Neuronal stem cell (in vitro differentiated cells): ENCODE data around the gene PARD6B.

Experiments used
- DNase-seq: peaks from one replicate; pipeline ENCODE4 v3.0.0-alpha.2; 2013; ENCODE audit warnings: low spot score
- H2AFZ ChIP-seq: one replicate; pipeline ENCODE4 v1.6.1; 2013; ENCODE audit warnings: mild to moderate bottlenecking, low read length, inconsistent platforms
- H2AK5ac ChIP-seq: 2 replicates; pipeline ENCODE4 v1.6.1; 2013; ENCODE audit warnings: low read depth, mild to moderate bottlenecking, inconsistent platforms, low read length, moderate library complexity, mixed read lengths
- H2BK120ac ChIP-seq: 2 replicates; pipeline ENCODE4 v1.6.1; 2013; ENCODE audit warnings: low read depth, mild to moderate bottlenecking, inconsistent platforms, low read length, moderate library complexity, mixed read lengths
- H2BK12ac ChIP-seq: one replicate; pipeline ENCODE4 v1.6.1; 2013; ENCODE audit warnings: low read length, inconsistent platforms
- H2BK15ac ChIP-seq: 2 replicates; pipeline ENCODE4 v1.6.1; 2013; ENCODE audit warnings: mild to moderate bottlenecking, low read length, inconsistent platforms, mixed read lengths
- H2BK5ac ChIP-seq: one replicate; pipeline ENCODE4 v1.6.1; 2013; ENCODE audit warnings: inconsistent platforms, mild to moderate bottlenecking, low read length, moderate library complexity
- H3K14ac ChIP-seq: one replicate; pipeline ENCODE4 v1.6.1; 2013; ENCODE audit warnings: low read length, inconsistent platforms
- H3K18ac ChIP-seq: 2 replicates; pipeline ENCODE4 v1.6.1; 2013; ENCODE audit warnings: low read length, inconsistent platforms
- H3K23ac ChIP-seq: 2 replicates; pipeline ENCODE4 v1.6.1; 2013; ENCODE audit warnings: low read depth, mild to moderate bottlenecking, mixed read lengths, low read length, inconsistent platforms; ENCODE audit not compliant: poor library complexity
- H3K27ac ChIP-seq: replicated peaks from 3 replicates; pipeline ENCODE4 v1.5.1; 2013; ENCODE audit warnings: low read length, inconsistent platforms
- H3K27me3 ChIP-seq, 3 experiments: 2 replicates each; pipeline ENCODE4 v1.6.1; 2013; ENCODE audit warnings: low read length in 3 of 3, mild to moderate bottlenecking in 2 of 3, inconsistent platforms in 1 of 3, low read depth in 1 of 3, mixed read lengths in 1 of 3, moderate library complexity in 1 of 3; ENCODE audit not compliant: control insufficient read depth in 3 of 3, insufficient read depth in 3 of 3
- H3K36me3 ChIP-seq, 2 donors: replicated peaks in 1 of 2; 2 replicates each; pipeline ENCODE4 v1.6.1; 2013; ENCODE audit warnings: low read length in 2 of 2; ENCODE audit not compliant: control insufficient read depth in 2 of 2, insufficient read depth in 2 of 2
- H3K4ac ChIP-seq: 2 replicates; pipeline ENCODE4 v1.6.1; 2013; ENCODE audit warnings: inconsistent platforms, mild to moderate bottlenecking, low read length, moderate library complexity
- H3K4me1 ChIP-seq, 2 donors: 1 replicate in 1 of 2; 2 replicates in 1 of 2; pipeline ENCODE4 v1.6.1; 2013; ENCODE audit warnings: low read length in 2 of 2, low read depth in 1 of 2; ENCODE audit not compliant: control insufficient read depth in 2 of 2, insufficient read depth in 1 of 2
- H3K4me2 ChIP-seq: one replicate; pipeline ENCODE4 v1.6.1; 2013; ENCODE audit warnings: mild to moderate bottlenecking, low read length, inconsistent platforms; ENCODE audit not compliant: insufficient read depth, poor library complexity, severe bottlenecking
- H3K4me3 ChIP-seq, 2 donors: 2 replicates each; pipeline ENCODE4 v1.5.1; 2013; ENCODE audit warnings: low read length in 2 of 2, mild to moderate bottlenecking in 2 of 2, inconsistent platforms in 1 of 2, moderate library complexity in 1 of 2
- H3K79me1 ChIP-seq: one replicate; pipeline ENCODE4 v1.6.1; 2013; ENCODE audit warnings: low read depth, mild to moderate bottlenecking, inconsistent platforms, low read length, moderate library complexity
- H3K9ac ChIP-seq: one replicate; pipeline ENCODE4 v1.6.1; 2013; ENCODE audit warnings: mild to moderate bottlenecking, low read depth, low read length, inconsistent platforms; ENCODE audit not compliant: poor library complexity
- H3K9me3 ChIP-seq, 2 donors: replicated peaks in 1 of 2; 2 replicates each; pipeline versions ENCODE3 to v1.6.1; 2013; ENCODE audit warnings: low read length in 2 of 2, mild to moderate bottlenecking in 2 of 2, inconsistent platforms in 1 of 2, low read depth in 1 of 2, mixed read lengths in 1 of 2, moderate library complexity in 1 of 2; ENCODE audit not compliant: control insufficient read depth in 2 of 2, insufficient read depth in 1 of 2
- H4K8ac ChIP-seq: one replicate; pipeline ENCODE4 v1.6.1; 2013; ENCODE audit warnings: low read depth, mild to moderate bottlenecking, inconsistent platforms, low read length, moderate library complexity
- H4K91ac ChIP-seq: one replicate; pipeline ENCODE4 v1.6.1; 2013; ENCODE audit warnings: low read length, low read depth, mild to moderate bottlenecking, inconsistent platforms; ENCODE audit not compliant: poor library complexity
- WGBS, 2 donors: extraction: QIAGEN DNeasy Blood & Tissue Kit; methylation state at CpG; one replicate each; pipeline ENCODE4 v1.1.7; 2013; ENCODE audit warnings: missing lambda C conversion rate in 2 of 2, mixed read lengths in 1 of 2; ENCODE audit not compliant: insufficient read length in 2 of 2, insufficient replicate concordance in 1 of 2; ENCODE audit errors: extremely low coverage in 2 of 2; 5-methylcytosine and 5-hydroxymethylcytosine counted together

Gene PARD6B

GRCh38 chr20:50802289-50802688, 70.9 kb downstream of the PARD6B start:
- H3K14ac ChIP-seq = no peak overlapping the region
- no peak overlapping the region for H2AFZ ChIP-seq
- H2BK12ac ChIP-seq = no peak overlapping the region
- H2AK5ac ChIP-seq = no peak overlapping the region
- no peak overlapping the region for H2BK5ac ChIP-seq
- WGBS, 2 donors = no CpG with 5 or more reads among the region's 8 CpGs
- H3K27ac ChIP-seq = no peak overlapping the region
- H3K9ac ChIP-seq = no peak overlapping the region
- H3K4me2 ChIP-seq = no peak overlapping the region
- no peaks in the 10 kb centered on the region for H3K9me3 ChIP-seq
- H3K4ac ChIP-seq = no peak overlapping the region
- H3K36me3 ChIP-seq = no peaks in the 10 kb centered on the region
- peak overlapping the region; percentile 57 for H3K23ac ChIP-seq
- no peaks in the 10 kb centered on the region for H3K27me3 ChIP-seq
- H3K79me1 ChIP-seq = peaks cover 5% of the 10 kb centered on the region
- no peak for DNase-seq
- no peak overlapping the region for H3K18ac ChIP-seq
- no peak overlapping the region for H4K8ac ChIP-seq
- H3K4me1 ChIP-seq = no peaks in the 10 kb centered on the region
- H3K4me3 ChIP-seq = no peak overlapping the region
- H4K91ac ChIP-seq = no peak overlapping the region
- H2BK120ac ChIP-seq = no peak overlapping the region
- H2BK15ac ChIP-seq = no peak overlapping the region

- Histone ChIP-seq H2AK5ac (no peak overlapping the region), H3K27me3 (no peaks in the 10 kb centered on the region), H3K36me3 (no peaks in the 10 kb centered on the region), H2AFZ (no peak overlapping the region), H3K79me1 (peaks cover 2% of the 10 kb centered on the region), H4K8ac (no peak overlapping the region), H2BK12ac (no peak overlapping the region), H2BK15ac (no peak overlapping the region), H3K4me3 (no peak overlapping the region), H2BK5ac (no peak overlapping the region), H3K23ac (no peak overlapping the region), H3K4me2 (no peak overlapping the region), H3K14ac (no peak overlapping the region), H3K9ac (no peak overlapping the region), H3K9me3 (no peaks in the 10 kb centered on the region), H3K4ac (no peak overlapping the region), H3K27ac (no peak overlapping the region), H3K18ac (no peak overlapping the region), H4K91ac (no peak overlapping the region), H3K4me1 (no peaks in the 10 kb centered on the region), H2BK120ac (no peak overlapping the region)
- whole genome bisulfite sequencing, 2 donors = no CpG with 5 or more reads among the region's 11 CpGs
- DNase-seq = no peak
These were observed 73.3 kb downstream of the PARD6B start for GRCh38 chr20:50804437-50805348.

- Histone ChIP-seq H3K27ac (no peak overlapping the region), H3K23ac (no peak overlapping the region), H3K36me3 (no peaks in the 10 kb centered on the region), H3K14ac (no peak overlapping the region), H3K27me3 (no peaks in the 10 kb centered on the region), H2BK120ac (no peak overlapping the region), H2AFZ (no peak overlapping the region), H3K4ac (no peak overlapping the region), H2BK5ac (no peak overlapping the region), H4K8ac (no peak overlapping the region), H2BK15ac (no peak overlapping the region), H3K4me1 (no peaks in the 10 kb centered on the region), H3K79me1 (peaks cover 2% of the 10 kb centered on the region), H4K91ac (no peak overlapping the region), H3K4me3 (no peak overlapping the region), H3K4me2 (no peak overlapping the region), H3K9me3 (no peaks in the 10 kb centered on the region), H2AK5ac (no peak overlapping the region), H3K18ac (no peak overlapping the region), H2BK12ac (no peak overlapping the region), H3K9ac (no peak overlapping the region)
- no peak for DNase-seq
- WGBS, 2 donors = no CpG with 5 or more reads among the region's 1 CpG
These were observed 73.9 kb downstream of the PARD6B start for GRCh38 chr20:50805349-50805684.

- H3K4me1 ChIP-seq = no peaks in the 10 kb centered on the region
- H3K27me3 ChIP-seq = no peaks in the 10 kb centered on the region
- no peak overlapping the region for H3K4ac ChIP-seq
- WGBS, 2 donors = no CpG with 5 or more reads among the region's 5 CpGs
- no peak overlapping the region for H3K23ac ChIP-seq
- H3K36me3 ChIP-seq = no peaks in the 10 kb centered on the region
- no peaks in the 10 kb centered on the region for H3K9me3 ChIP-seq
- DNase-seq = no peak
- no peak overlapping the region for H3K9ac ChIP-seq
- H2BK5ac ChIP-seq = no peak overlapping the region
- H3K4me3 ChIP-seq = no peak overlapping the region
- no peak overlapping the region for H3K18ac ChIP-seq
- no peak overlapping the region for H2BK120ac ChIP-seq
- no peak overlapping the region for H3K14ac ChIP-seq
- H2BK12ac ChIP-seq = no peak overlapping the region
- no peak overlapping the region for H3K4me2 ChIP-seq
- no peak overlapping the region for H2AFZ ChIP-seq
- no peak overlapping the region for H2AK5ac ChIP-seq
- H2BK15ac ChIP-seq = no peak overlapping the region
- peaks cover 2% of the 10 kb centered on the region for H3K79me1 ChIP-seq
- H4K8ac ChIP-seq = no peak overlapping the region
- H4K91ac ChIP-seq = no peak overlapping the region
- H3K27ac ChIP-seq = no peak overlapping the region
These were observed 74.9 kb downstream of the PARD6B start for GRCh38 chr20:50806126-50806768.
